K562 (cell line): ENCODE results near the gene COL4A2. TPM values are rescaled to one million over a fixed set of nuclear protein-coding genes. Genes with fewer than 3 reads are reported as not detected.

Source experiments
- ATAC-seq: fragments of 200-7000 bp; cut with Tn5 transposase; 3 replicates; pipeline ENCODE4 v1.9.1; 2020; ENCODE audit warnings: moderate library complexity
- BruUV-seq: library from RNA; stranded (reverse); fragments of 400-500 nt; replicated peaks from 2 replicates; lab custom pipeline; 2021; lab: Mats Ljungman, UMichigan
- CTCF ChIA-PET: fragments of 300-600 bp; formaldehyde crosslinking; extraction: SDS; loops from one replicate; lab custom pipeline; 2021; ENCODE audit warnings: low intra/inter-chr PET ratio; lab: Yijun Ruan, JAX
- POLR2A ChIA-PET: fragments of 300-600, 350-650 bp; sonication (Branson Sonifier 250); formaldehyde crosslinking; extraction: SDS; loops from one replicate; lab custom pipeline; 2021; ENCODE audit warnings: antibody characterized with exemption, inconsistent platforms; lab: Yijun Ruan, JAX
- DNase-seq, 4 experiments: peaks; one replicate each; pipeline versions ENCODE4 v3.0.0 to v3.0.0-alpha.2; 2011 to 2018; ENCODE audit warnings: low spot score in 3 of 4, mixed read lengths in 3 of 4; ENCODE audit errors: extremely low read depth in 1 of 4
- FAIRE-seq: peaks from 2 replicates; lab custom pipeline; 2011; peaks lifted over from hg19 to GRCh38; lab: Jason Lieb, UNC
- H2AFZ ChIP-seq: 2 replicates; pipeline ENCODE4 v1.6.0; 2011; ENCODE audit warnings: low read depth, low read length, control low read depth, inconsistent platforms
- H3K27ac ChIP-seq: fragments of 200-600 bp; 3 replicates; pipeline ENCODE4 v1.8.0; 2011; ENCODE audit warnings: low read depth, mild to moderate bottlenecking, control low read depth, inconsistent platforms, low read length, moderate library complexity, mixed read lengths; ENCODE audit errors: extremely low read depth
- H3K27me3 ChIP-seq, 2 experiments: fragments of 300-600 bp in 1 of 2; 2 replicates in 1 of 2; 3 replicates in 1 of 2; pipeline versions ENCODE4 v1.6.0 to v1.8.0; 2011; ENCODE audit warnings: inconsistent platforms in 2 of 2, low read length in 2 of 2, mild to moderate bottlenecking in 1 of 2, mixed read lengths in 1 of 2, moderate library complexity in 1 of 2; ENCODE audit not compliant: control insufficient read depth in 2 of 2, insufficient read depth in 2 of 2
- H3K36me3 ChIP-seq: fragments of 300-600 bp; 3 replicates; pipeline ENCODE4 v1.8.0; 2011; ENCODE audit warnings: mild to moderate bottlenecking, low read length, inconsistent platforms; ENCODE audit not compliant: control insufficient read depth, insufficient read depth
- H3K4me1 ChIP-seq, 2 experiments: fragments of 200-600 bp in 1 of 2; replicated peaks in 1 of 2; 2 replicates in 1 of 2; 3 replicates in 1 of 2; pipeline versions ENCODE4 v1.5.1 to v1.8.0; 2011; ENCODE audit warnings: inconsistent platforms in 2 of 2, low read length in 2 of 2, mild to moderate bottlenecking in 1 of 2, mixed read lengths in 1 of 2, moderate library complexity in 1 of 2; ENCODE audit not compliant: control insufficient read depth in 2 of 2, insufficient read depth in 2 of 2
- H3K4me2 ChIP-seq: 2 replicates; pipeline ENCODE4 v1.6.1; 2011; ENCODE audit warnings: low read length, control low read depth, inconsistent platforms, mixed read lengths; ENCODE audit not compliant: insufficient read depth
- H3K4me3 ChIP-seq: fragments of 200-600 bp; sonication (generic), shearing (Covaris generic); 2 replicates; pipeline ENCODE4 v1.5.1; 2016; ENCODE audit warnings: control low read depth, inconsistent platforms
- H3K79me2 ChIP-seq: fragments of 200-600 bp; 3 replicates; pipeline ENCODE4 v1.8.0; 2011; ENCODE audit warnings: low read length, inconsistent platforms; ENCODE audit not compliant: control insufficient read depth, insufficient read depth
- H3K9ac ChIP-seq, 2 experiments: 2 replicates each; pipeline versions ENCODE4 v1.6.0 to v1.6.1; 2011; ENCODE audit warnings: low read depth in 2 of 2, low read length in 2 of 2, control low read depth in 1 of 2, inconsistent platforms in 1 of 2, mild to moderate bottlenecking in 1 of 2, mixed read lengths in 1 of 2; ENCODE audit not compliant: insufficient read depth in 1 of 2
- H3K9me1 ChIP-seq: one replicate; pipeline ENCODE4 v1.6.0; 2011; ENCODE audit warnings: inconsistent platforms, mild to moderate bottlenecking, low read length, moderate library complexity; ENCODE audit not compliant: control insufficient read depth, insufficient read depth
- H3K9me3 ChIP-seq: replicated peaks from 2 replicates; pipeline ENCODE4 v1.5.1; 2011; ENCODE audit warnings: low read depth, low read length, inconsistent platforms; ENCODE audit not compliant: control insufficient read depth, insufficient read depth
- H4K20me1 ChIP-seq: replicated peaks from 2 replicates; pipeline ENCODE4 v1.6.1; 2011; ENCODE audit warnings: low read length, inconsistent platforms, mixed read lengths; ENCODE audit not compliant: control insufficient read depth, insufficient read depth
- AFF1 ChIP-seq, 2 experiments: fragments of 450-650 bp; IDR thresholded peaks; 2 replicates each; pipeline ENCODE4 v1.6.1; 2018; ENCODE audit warnings: mild to moderate bottlenecking in 2 of 2, low read depth in 1 of 2; ENCODE audit not compliant: partially characterized antibody in 2 of 2
- ETV1 ChIP-seq: fragments of 450-650 bp; conservative IDR thresholded peaks from 2 replicates; pipeline ENCODE4 v1.6.1; 2016; ENCODE audit warnings: missing genetic modification characterization, control low read depth, low read depth, missing compliant biosample characterization
- HCFC1 ChIP-seq: IDR thresholded peaks from 2 replicates; pipeline ENCODE4 v1.6.1; 2012; ENCODE audit warnings: low read depth, low read length, improper control_type of control experiment
- HDAC6 ChIP-seq: IDR thresholded peaks from 2 replicates; pipeline ENCODE4 v1.6.1; 2012; ENCODE audit warnings: low read depth, mild to moderate bottlenecking, control low read depth, inconsistent platforms, low read length, moderate library complexity
- IFI16 ChIP-seq: fragments of 250-450 bp; sonication (Bioruptor Pico); IDR thresholded peaks from 2 replicates; pipeline ENCODE4 v2.1.2; 2022; ENCODE audit warnings: mild to moderate bottlenecking, inconsistent platforms
- SPI1 ChIP-seq: IDR thresholded peaks from 2 replicates; pipeline ENCODE4 v1.6.1; 2011; ENCODE audit warnings: low read depth, low read length, control low read depth, borderline replicate concordance
- SRSF9 ChIP-seq: fragments of 200-400 bp; formaldehyde crosslinking; IDR thresholded peaks from 2 replicates; pipeline ENCODE4 v1.6.1; 2017; ENCODE audit warnings: low read depth, low read length, borderline replicate concordance
- TAF1 ChIP-seq: IDR thresholded peaks from 2 replicates; pipeline ENCODE4 v1.6.1; 2011; ENCODE audit warnings: mild to moderate bottlenecking, low read length, moderate library complexity; ENCODE audit not compliant: insufficient read depth, control insufficient read depth, severe bottlenecking; ENCODE audit errors: extremely low read depth
- ZNF232 ChIP-seq: sonication (generic); formaldehyde crosslinking; IDR thresholded peaks from 2 replicates; pipeline ENCODE4 v1.8.0; 2022; ENCODE audit warnings: mild to moderate bottlenecking, missing genetic modification reagents
- WGBS: fragments of 100-300 bp; shearing (Covaris generic); methylation state at CpG from one replicate; pipeline ENCODE4 v1.1.6; 2016; ENCODE audit warnings: low coverage, mixed read lengths; ENCODE audit not compliant: insufficient coverage; ENCODE audit errors: missing lambda C conversion rate; 5-methylcytosine and 5-hydroxymethylcytosine counted together
- in situ Hi-C: fragments of 300-500 bp; cut with MboI; formaldehyde crosslinking; loops from 4 replicates; pipeline ENCODE4 v1.15.0; 2018; ENCODE audit warnings: inconsistent platforms, mixed read lengths
- intact Hi-C: fragments of 100-400 bp; cut with micrococcal nuclease; formaldehyde crosslinking; loops from 2 replicates; pipeline ENCODE4 v1.14.2; 2022
- polyA plus RNA-seq, 8 experiments: library from polyadenylated mRNA; depleted of rRNA in 4 of 8; stranded (reverse) in 5 of 8; unstranded in 3 of 8; fragments of >200 nt; fragmentation: Nextera tagmentation in 2 of 8; fragmentation: Illumina TruSeq in 1 of 8; extraction: Ambion mirVana in 2 of 8; extraction: Trizol in 1 of 8; gene quantifications; 2 replicates each; pipeline versions ENCODE4 v1.2.1 to v1.2.3, GENCODE V29; 2011 to 2014; ENCODE audit warnings: inconsistent platforms in 1 of 8, missing spikeins in 1 of 8
- total RNA-seq, 7 experiments: library from RNA; depleted of rRNA in 6 of 7; stranded (reverse); fragments of >200 nt in 6 of 7; fragmentation: Illumina TruSeq in 2 of 7; extraction: Trizol in 2 of 7; gene quantifications; 2 replicates each; pipeline versions ENCODE4 v1.2.1 to v1.2.3, GENCODE V29; 2011 to 2021; ENCODE audit warnings: low replicate concordance in 1 of 7

The COL4A2 gene
- total and polyA plus RNA-seq, 9 of the 15 experiments (the other 6 are each of a cell fraction or from before 2014, with no cell fraction given) = 0.13 to 15.2 (median 8.1) TPM

- POLR2A ChIA-PET = no interaction called here
- ATAC-seq = no peak
- Histone ChIP-seq H3K4me2 (no peak overlapping the region), H4K20me1 (no peaks in the 10 kb centered on the region), H3K4me3 (no peak overlapping the region), H3K79me2 (no peaks in the 10 kb centered on the region), H3K36me3 (no peaks in the 10 kb centered on the region), H3K9ac (no peak overlapping the region), H3K4me1 (peaks cover 0 to 3% of the 10 kb centered on the region in 2 experiments; a peak in 1 of 5 replicates), H3K9me3 (no peaks in the 10 kb centered on the region), H3K27me3 (peaks cover 38 to 67% of the 10 kb centered on the region in 2 experiments; a peak in 4 of 5 replicates), H3K27ac (no peak overlapping the region), H2AFZ (no peak overlapping the region), H3K9me1 (no peaks in the 10 kb centered on the region)
- no peak for DNase-seq
- no TSS peak for BruUV-seq
- 3% methylated on average over 8 of the region's 8 CpGs for WGBS
- intact Hi-C loops (no loop called here), in situ Hi-C loops (no loop called here)
- no peak for FAIRE-seq
- CTCF ChIA-PET = no interaction called here
- TF ChIP-seq TAF1 (no peak), HDAC6 (no peak), SRSF9 (no peak), IFI16 (no peak), ZNF232 (CRISPR knock-in tag) (no peak), HCFC1 (no peak), AFF1 (IDR thresholded peaks at IDR 0.05; ENCODE audit: low read depth in 1 of 2, partially characterized antibody in 2 of 2) (no peak), ETV1 (tag) (no peak), SPI1 (no peak)
Measured at GRCh38 chr13:110448230-110448629, 141.1 kb downstream of the COL4A2 start.
